Fibroblast of skin of left biceps (primary cell): ENCODE measurements around the gene PXT1.

Source experiments
- DNase-seq, 2 experiments: peaks; one replicate each; pipeline ENCODE4 v3.0.0-alpha.2; 2013; ENCODE audit warnings: low read depth in 2 of 2

The PXT1 gene

DNA sequence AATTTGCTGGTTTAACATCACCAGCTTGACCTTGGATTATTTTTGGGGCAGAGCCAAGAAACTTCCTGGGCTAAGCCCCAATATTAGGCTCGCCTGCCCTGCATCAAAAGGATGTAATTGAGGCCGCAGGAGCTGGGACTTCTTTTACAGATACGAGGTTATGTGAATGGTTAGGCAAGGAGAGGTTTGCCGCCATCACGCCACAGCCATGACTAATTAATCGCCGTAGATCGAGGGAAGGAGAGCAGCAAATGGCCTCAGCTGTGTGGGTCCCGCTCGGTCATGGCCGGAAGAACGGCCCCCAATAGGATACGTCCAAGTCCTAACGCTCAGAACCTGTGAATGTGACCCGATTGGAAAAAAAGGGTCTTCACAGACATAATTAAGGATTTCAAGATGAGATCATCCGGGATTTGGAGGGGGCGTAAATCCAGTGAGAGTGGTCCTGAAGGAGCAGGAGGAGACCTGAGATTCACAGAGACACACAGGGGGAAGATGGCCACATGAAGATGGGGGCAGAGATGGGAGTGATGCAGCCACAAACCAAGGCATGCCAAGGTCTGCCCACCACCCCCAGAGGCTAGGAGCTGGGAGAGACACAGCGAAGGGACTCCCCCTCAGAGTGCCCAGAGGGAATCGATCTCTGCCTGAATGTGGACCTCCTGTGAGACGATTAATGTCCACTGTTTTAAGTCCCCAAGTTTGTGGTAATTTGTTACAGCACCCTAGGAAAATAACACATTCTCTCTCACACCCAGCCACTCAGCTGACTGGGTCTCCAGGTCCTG lies 96.0 kb downstream of the PXT1 start:
- no peak for DNase-seq

DNA sequence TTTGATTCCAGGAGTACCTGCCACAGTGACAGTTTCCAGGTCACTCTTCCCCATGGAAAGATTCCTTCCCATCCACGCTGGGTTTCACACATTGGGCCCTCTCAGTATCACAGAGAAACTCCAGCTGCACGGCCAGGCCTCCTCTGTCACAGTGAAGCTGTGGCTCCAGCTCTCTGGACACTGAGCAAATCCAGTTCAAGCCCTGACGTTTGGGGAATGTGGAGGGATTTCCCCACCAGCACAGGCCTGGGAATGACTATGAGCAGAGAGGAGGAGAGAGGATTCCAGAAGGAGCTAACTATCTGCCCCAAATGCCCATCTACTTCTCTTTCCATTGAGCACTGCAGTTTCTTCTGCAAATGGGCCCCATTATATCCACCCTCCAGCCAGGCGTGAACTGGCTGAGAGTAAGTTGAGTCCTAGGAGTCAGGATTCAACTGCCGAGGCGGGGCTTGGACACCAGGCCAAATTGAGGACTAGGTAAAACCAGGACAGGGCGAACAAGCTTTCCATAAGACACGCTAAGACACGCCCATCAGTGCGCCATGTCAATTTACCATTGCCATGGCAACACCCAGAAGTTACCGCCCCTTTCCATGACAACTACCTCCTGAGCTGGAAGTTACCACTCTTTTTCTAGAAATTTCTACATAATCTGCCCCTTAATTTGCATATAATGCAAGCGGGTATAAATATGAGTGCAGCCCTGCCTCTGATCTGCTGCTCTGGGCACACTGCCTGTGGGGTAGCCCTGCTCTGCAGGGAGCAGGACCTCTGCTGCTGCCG lies 96.8 kb downstream of the PXT1 start:
- no peak for DNase-seq

DNA sequence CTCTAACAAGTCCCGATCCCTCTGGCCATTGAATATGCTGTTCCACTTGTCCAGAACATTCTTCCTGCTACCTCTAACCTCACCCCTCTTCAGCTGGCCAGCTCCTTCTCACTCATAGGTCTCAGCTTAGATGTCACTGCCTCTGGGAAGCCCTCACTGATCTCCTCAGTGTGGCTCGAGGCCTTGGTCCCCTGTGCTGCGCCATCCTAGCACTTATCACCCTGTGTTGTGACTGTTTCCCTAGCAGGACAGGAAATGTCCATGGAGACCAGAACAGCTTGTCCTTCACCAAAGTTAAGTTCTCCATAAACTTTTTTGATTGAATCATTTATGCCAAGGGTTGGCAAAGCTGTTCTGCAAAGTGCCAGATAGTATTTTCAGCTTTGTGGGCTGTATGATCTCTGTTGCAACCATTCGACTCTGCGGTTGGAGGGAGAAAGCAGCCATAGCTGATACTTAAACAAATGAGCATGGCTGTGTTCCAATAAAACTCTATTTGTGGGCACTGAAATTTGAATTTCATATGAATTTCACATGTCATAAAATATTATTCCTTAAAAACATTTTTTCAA lies 99.5 kb downstream of the PXT1 start:
- DNase-seq = no peak

DNA sequence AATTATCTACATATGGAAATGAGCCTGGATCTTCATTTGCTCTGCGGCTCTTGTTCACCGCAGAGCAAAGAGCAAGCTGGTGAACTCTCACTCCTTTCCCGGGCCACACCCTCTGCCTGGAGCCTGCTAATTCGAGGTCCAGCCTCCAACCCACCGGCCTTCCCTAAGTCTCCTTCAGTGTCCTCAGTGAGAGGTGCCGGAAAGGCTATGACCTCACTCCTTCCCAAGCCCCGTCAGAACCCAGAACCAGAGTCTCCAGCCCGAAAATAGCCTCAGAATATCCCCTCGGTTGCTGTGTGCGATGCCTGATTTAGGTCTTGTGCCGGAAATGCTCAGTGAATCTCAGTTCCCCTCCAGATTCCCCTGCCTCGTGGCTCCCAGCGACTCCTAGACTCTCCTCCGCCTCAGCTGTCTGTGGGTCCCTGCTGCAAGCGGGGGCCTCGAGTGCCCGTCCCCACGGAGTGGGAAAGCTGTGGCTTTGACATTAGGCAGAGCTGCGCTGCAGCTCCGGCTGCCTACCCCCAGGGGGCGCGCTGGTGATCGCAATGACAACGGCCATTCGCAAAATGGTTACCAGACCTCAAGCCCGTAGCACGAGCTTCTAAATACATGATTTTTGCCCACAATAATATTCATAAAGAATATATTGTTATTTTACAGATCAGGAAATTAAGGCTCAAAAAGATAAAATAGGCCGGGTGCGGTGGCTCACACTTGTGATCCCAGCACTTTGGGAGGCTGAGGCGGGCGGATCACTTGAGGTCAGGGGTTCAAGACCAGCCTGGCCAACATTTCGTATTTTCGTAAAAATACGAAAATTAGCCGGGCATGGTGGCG lies 101.8 kb downstream of the PXT1 start:
- peak in 1 of 2 experiments; percentile 18 for DNase-seq
